Neural cell (in vitro differentiated cells): Measurements from ENCODE around the gene TSKU. TPM values are rescaled to one million over a fixed set of nuclear protein-coding genes. Genes with fewer than 3 reads are reported as not detected.

ENCODE experiments used
- H2AFZ ChIP-seq: fragments of 200-600, 300-800 bp; sonication (generic), shearing (Covaris generic); 2 replicates; pipeline ENCODE4 v1.6.0; 2014; ENCODE audit warnings: low read depth, mild to moderate bottlenecking, antibody characterized with exemption, low read length, moderate library complexity
- H3F3A ChIP-seq: fragments of 200-600 bp; shearing (Covaris generic); 2 replicates; pipeline ENCODE4 v1.6.1; 2016; ENCODE audit warnings: mild to moderate bottlenecking, moderate library complexity, mixed read lengths, antibody characterized with exemption, low read length; ENCODE audit not compliant: insufficient read depth, poor library complexity, severe bottlenecking
- H3K27ac ChIP-seq: fragments of 200-600, 300-800 bp; sonication (generic), shearing (Covaris generic); 2 replicates; pipeline ENCODE4 v1.5.1; 2014; ENCODE audit warnings: mild to moderate bottlenecking, low read length, moderate library complexity
- H3K27me3 ChIP-seq: fragments of 300-800, 200-600 bp; sonication (generic), shearing (Covaris generic); 2 replicates; pipeline ENCODE4 v1.6.0; 2014; ENCODE audit warnings: mild to moderate bottlenecking, low read depth, low read length, moderate library complexity; ENCODE audit not compliant: insufficient read depth
- H3K36me3 ChIP-seq: fragments of 300-800, 200-600 bp; sonication (generic), shearing (Covaris generic); 2 replicates; pipeline ENCODE4 v1.5.1; 2014; ENCODE audit warnings: mild to moderate bottlenecking, antibody characterized with exemption, low read length, moderate library complexity; ENCODE audit not compliant: insufficient read depth
- H3K4me2 ChIP-seq: fragments of 300-800, 200-600 bp; sonication (generic), shearing (Covaris generic); 2 replicates; pipeline ENCODE4 v1.6.0; 2014; ENCODE audit warnings: mild to moderate bottlenecking, low read length
- H3K4me3 ChIP-seq: fragments of 300-800, 200-600 bp; sonication (generic), shearing (Covaris generic); 2 replicates; pipeline ENCODE4 v1.5.1; 2014; ENCODE audit warnings: mild to moderate bottlenecking, low read length, moderate library complexity
- H3K79me2 ChIP-seq: fragments of 200-600 bp; shearing (Covaris generic); replicated peaks from 2 replicates; pipeline ENCODE4 v1.6.0; 2014; ENCODE audit warnings: mild to moderate bottlenecking, low read length, moderate library complexity; ENCODE audit not compliant: insufficient read depth
- H3K9ac ChIP-seq: fragments of 300-800, 200-600 bp; sonication (generic), shearing (Covaris generic); 2 replicates; pipeline ENCODE4 v1.6.1; 2016; ENCODE audit warnings: mild to moderate bottlenecking, low read length, mixed read lengths
- H3K9me2 ChIP-seq: fragments of 200-600 bp; shearing (Covaris generic); 2 replicates; pipeline ENCODE4 v1.6.1; 2016; ENCODE audit warnings: mild to moderate bottlenecking, low read length, mixed read lengths; ENCODE audit not compliant: insufficient read depth
- H3K9me3 ChIP-seq: fragments of 200-600, 300-800 bp; sonication (generic), shearing (Covaris generic); 2 replicates; pipeline ENCODE4 v1.6.1; 2016; ENCODE audit warnings: mild to moderate bottlenecking, mixed run types, low read length, moderate library complexity, mixed read lengths
- H4K20me1 ChIP-seq: fragments of 200-600 bp; shearing (Covaris generic); 2 replicates; pipeline ENCODE4 v1.6.1; 2016; ENCODE audit warnings: mild to moderate bottlenecking, mixed run types; ENCODE audit not compliant: insufficient read depth
- EP300 ChIP-seq: fragments of 450-650 bp; conservative IDR thresholded peaks from 2 replicates; pipeline ENCODE4 v1.6.1; 2014; ENCODE audit warnings: antibody characterized with exemption, mild to moderate bottlenecking, moderate library complexity; ENCODE audit not compliant: poor library complexity, severe bottlenecking
- EZH2 ChIP-seq: fragments of 200-600, 300-800 bp; shearing (Covaris generic), sonication (generic); IDR thresholded peaks from 2 replicates; pipeline ENCODE4 v1.6.1; 2014; ENCODE audit warnings: antibody characterized with exemption, low read length, borderline replicate concordance, mild to moderate bottlenecking; ENCODE audit not compliant: insufficient read depth, poor library complexity, severe bottlenecking
- MXI1 ChIP-seq: fragments of 450-650 bp; conservative IDR thresholded peaks from 2 replicates; pipeline ENCODE4 v1.6.1; 2014; ENCODE audit warnings: antibody characterized with exemption, mild to moderate bottlenecking; ENCODE audit not compliant: poor library complexity, severe bottlenecking
- POLR2AphosphoS5 ChIP-seq: IDR thresholded peaks from 2 replicates; pipeline ENCODE4 v1.6.1; 2012
- RAD21 ChIP-seq: fragments of 450-650 bp; conservative IDR thresholded peaks from 2 replicates; pipeline ENCODE4 v1.6.1; 2014; ENCODE audit warnings: antibody characterized with exemption, mild to moderate bottlenecking, moderate library complexity
- REST ChIP-seq: IDR thresholded peaks from 2 replicates; pipeline ENCODE4 v1.6.1; 2012; ENCODE audit warnings: borderline replicate concordance
- SMC3 ChIP-seq: fragments of 450-650 bp; conservative IDR thresholded peaks from 2 replicates; pipeline ENCODE4 v1.6.1; 2014; ENCODE audit warnings: antibody characterized with exemption, mild to moderate bottlenecking, moderate library complexity; ENCODE audit not compliant: poor library complexity
- TAF1 ChIP-seq: IDR thresholded peaks from 2 replicates; pipeline ENCODE4 v1.6.1; 2012; ENCODE audit warnings: low read depth
- polyA plus RNA-seq: library from polyadenylated mRNA; depleted of rRNA; stranded (reverse); fragments of >200 nt; gene quantifications from 2 replicates; pipeline ENCODE4 v1.2.3, GENCODE V29; 2014
- TF ChIP-seq, protein P1 (sequence below): fragments of 450-650 bp; IDR thresholded peaks from 2 replicates; pipeline ENCODE4 v1.5.1; 2014; ENCODE audit warnings: antibody characterized with exemption, mild to moderate bottlenecking, moderate library complexity; ENCODE audit not compliant: poor library complexity, severe bottlenecking

The TSKU gene
- polyA plus RNA-seq, 1 donor from 2014 or later, result 3.5 TPM

DNA sequence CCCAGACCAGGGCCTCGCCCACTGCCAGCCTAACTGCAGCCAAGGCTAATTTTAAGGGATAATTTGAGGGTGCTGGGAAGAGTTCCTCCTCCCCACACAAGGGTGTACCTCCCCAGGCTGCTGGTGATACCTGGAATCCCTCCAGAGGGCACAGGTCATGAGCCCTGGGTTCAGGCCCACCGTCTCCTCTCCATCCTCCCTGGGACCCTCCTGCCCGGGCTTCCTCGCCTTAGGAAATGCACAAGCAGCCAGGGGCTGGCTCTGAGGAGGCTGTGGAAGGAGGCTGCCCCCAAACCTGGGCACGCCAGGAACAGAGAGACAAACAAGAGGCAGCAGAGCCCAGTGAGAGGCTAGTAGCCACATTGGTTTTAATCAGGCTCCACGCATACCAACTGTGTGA lies 16.6 kb upstream of the TSKU start:
- no peaks in the 10 kb centered on the region for H3F3A ChIP-seq
- no peaks in the 10 kb centered on the region for H4K20me1 ChIP-seq
- H3K9me2 ChIP-seq, result no peaks in the 10 kb centered on the region
- TF ChIP-seq POLR2AphosphoS5 (no peak), EZH2 (no peak), TAF1 (no peak), MXI1 (no peak), REST (no peak), SMC3 (no peak), RAD21 (no peak), EP300 (no peak)
- TF ChIP-seq, protein P1, sequence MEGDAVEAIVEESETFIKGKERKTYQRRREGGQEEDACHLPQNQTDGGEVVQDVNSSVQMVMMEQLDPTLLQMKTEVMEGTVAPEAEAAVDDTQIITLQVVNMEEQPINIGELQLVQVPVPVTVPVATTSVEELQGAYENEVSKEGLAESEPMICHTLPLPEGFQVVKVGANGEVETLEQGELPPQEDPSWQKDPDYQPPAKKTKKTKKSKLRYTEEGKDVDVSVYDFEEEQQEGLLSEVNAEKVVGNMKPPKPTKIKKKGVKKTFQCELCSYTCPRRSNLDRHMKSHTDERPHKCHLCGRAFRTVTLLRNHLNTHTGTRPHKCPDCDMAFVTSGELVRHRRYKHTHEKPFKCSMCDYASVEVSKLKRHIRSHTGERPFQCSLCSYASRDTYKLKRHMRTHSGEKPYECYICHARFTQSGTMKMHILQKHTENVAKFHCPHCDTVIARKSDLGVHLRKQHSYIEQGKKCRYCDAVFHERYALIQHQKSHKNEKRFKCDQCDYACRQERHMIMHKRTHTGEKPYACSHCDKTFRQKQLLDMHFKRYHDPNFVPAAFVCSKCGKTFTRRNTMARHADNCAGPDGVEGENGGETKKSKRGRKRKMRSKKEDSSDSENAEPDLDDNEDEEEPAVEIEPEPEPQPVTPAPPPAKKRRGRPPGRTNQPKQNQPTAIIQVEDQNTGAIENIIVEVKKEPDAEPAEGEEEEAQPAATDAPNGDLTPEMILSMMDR, result no peak
- H3K4me3 ChIP-seq, result no peak overlapping the region
- H3K79me2 ChIP-seq, result no peaks in the 10 kb centered on the region
- no peak overlapping the region for H3K4me2 ChIP-seq
- H3K27me3 ChIP-seq, result no peaks in the 10 kb centered on the region
- H3K9me3 ChIP-seq, result no peaks in the 10 kb centered on the region
- H2AFZ ChIP-seq, result no peak overlapping the region
- no peak overlapping the region for H3K27ac ChIP-seq
- H3K36me3 ChIP-seq, result no peaks in the 10 kb centered on the region
- H3K9ac ChIP-seq, result no peak overlapping the region

GRCh38 chr11:76767659-76768058 lies 15.5 kb upstream of the TSKU start:
- Histone ChIP-seq H3K9ac (no peak overlapping the region), H4K20me1 (no peaks in the 10 kb centered on the region), H2AFZ (no peak overlapping the region), H3F3A (no peaks in the 10 kb centered on the region), H3K9me2 (no peaks in the 10 kb centered on the region), H3K9me3 (no peaks in the 10 kb centered on the region), H3K79me2 (no peaks in the 10 kb centered on the region), H3K36me3 (no peaks in the 10 kb centered on the region), H3K4me2 (no peak overlapping the region), H3K27me3 (no peaks in the 10 kb centered on the region), H3K4me3 (no peak overlapping the region), H3K27ac (no peak overlapping the region)
- no peak for TF ChIP-seq RAD21
- TF ChIP-seq, protein P1, result no peak
- no peak for TF ChIP-seq EP300
- no peak for TF ChIP-seq POLR2AphosphoS5
- no peak for TF ChIP-seq MXI1
- no peak for TF ChIP-seq EZH2
- no peak for TF ChIP-seq REST
- TF ChIP-seq TAF1, result no peak
- TF ChIP-seq SMC3, result no peak
